ENCODE measurements around the gene STRADB.
"Not testable (repeated sequence)": the region's sequence is repeated elsewhere in the genome, so short reads cannot be mapped to it uniquely, and the experiment has no call there.

The STRADB gene

GRCh38 chr2:201451292-201452057, at the start of gene STRADB, which contains the start of gene TRAK2:
Gene STRADB, plus strand, starts transcription at chr2:201451740. Its CDS starts 3,101 bp downstream, at chr2:201454841.
Gene TRAK2, minus strand, starts transcription at chr2:201451458. Its CDS starts 30,951 bp downstream, at chr2:201420507.
- peak; percentile 97 for DNase-seq

- no peak for DNase-seq
Measured at GRCh38 chr2:201401815-201402214, 49.7 kb upstream of the STRADB start.

GRCh38 chr2:201402651-201403562, 48.6 kb upstream of the STRADB start:
- no peak for DNase-seq

GRCh38 chr2:201403880-201404279, 47.7 kb upstream of the STRADB start:
- DNase-seq = peak; percentile 63

- DNase-seq = peak; percentile 42
Measured at GRCh38 chr2:201404699-201405280, 46.8 kb upstream of the STRADB start.

- DNase-seq = peak; percentile 79
Measured at GRCh38 chr2:201406077-201406662, 45.4 kb upstream of the STRADB start.

GRCh38 chr2:201407265-201407664, 44.3 kb upstream of the STRADB start:
- no peak for DNase-seq

- DNase-seq = no peak
Measured at GRCh38 chr2:201408931-201409330, 42.6 kb upstream of the STRADB start.

- DNase-seq = no peak
Measured at GRCh38 chr2:201411421-201411820, 40.1 kb upstream of the STRADB start.

- DNase-seq = no peak
Measured at GRCh38 chr2:201413143-201413542, 38.4 kb upstream of the STRADB start.

GRCh38 chr2:201413552-201413951, 38.0 kb upstream of the STRADB start:
- DNase-seq = no peak

GRCh38 chr2:201414099-201415023, 37.2 kb upstream of the STRADB start:
- DNase-seq = no peak

GRCh38 chr2:201415149-201415548, 36.4 kb upstream of the STRADB start:
- no peak for DNase-seq

GRCh38 chr2:201419057-201419635, 32.4 kb upstream of the STRADB start:
- DNase-seq = no peak

GRCh38 chr2:201419986-201420385, 31.6 kb upstream of the STRADB start:
- DNase-seq = no peak

- DNase-seq = no peak
Measured at GRCh38 chr2:201420442-201421113, 31.0 kb upstream of the STRADB start.

GRCh38 chr2:201425952-201426351, 25.6 kb upstream of the STRADB start:
- DNase-seq = no peak

- DNase-seq = not testable (repeated sequence)
Measured at GRCh38 chr2:201428366-201428765, 23.2 kb upstream of the STRADB start.

- not testable (repeated sequence) for DNase-seq
Measured at GRCh38 chr2:201429835-201430234, 21.7 kb upstream of the STRADB start.

- DNase-seq = not testable (repeated sequence)
Measured at GRCh38 chr2:201430322-201430721, 21.2 kb upstream of the STRADB start.

GRCh38 chr2:201430839-201431238, 20.7 kb upstream of the STRADB start:
- no peak for DNase-seq
